ENCODE data around the gene HSD17B10. TPM values are rescaled to one million over a fixed set of nuclear protein-coding genes. Genes with fewer than 3 reads are reported as not detected.

Gene HSD17B10
- total RNA-seq, 1 experiment from 2014 or later, result 112 TPM

- no peak for TF ChIP-seq CTCF (conservative IDR thresholded peaks at IDR 0.05)
- Histone ChIP-seq H4K91ac (ENCODE audit: insufficient read length, low read depth, low read length) (no peak overlapping the region), H3K79me2 (ENCODE audit: insufficient read depth, low read length) (no peaks in the 10 kb centered on the region), H3T11ph (ENCODE audit: low read length) (no peak overlapping the region), H3K9ac (ENCODE audit: extremely low read depth, insufficient read length, low read length) (no peak overlapping the region), H2AFZ (ENCODE audit: low read length) (no peak overlapping the region), H4K20me1 (ENCODE audit: control insufficient read depth, insufficient read depth, insufficient read length) (no peaks in the 10 kb centered on the region), H2BK120ac (ENCODE audit: low read depth, low read length, poor library complexity, severe bottlenecking) (no peak overlapping the region), H3K4me1 (ENCODE audit: insufficient read depth, low read length) (no peaks in the 10 kb centered on the region), H4K5ac (ENCODE audit: insufficient read length, low read depth, low read length) (no peak overlapping the region), H3K4me2 (ENCODE audit: insufficient read depth, insufficient read length, low read length) (no peak overlapping the region), H3K56ac (ENCODE audit: insufficient read length, low read depth, low read length) (no peak overlapping the region), H3K79me1 (ENCODE audit: insufficient read depth, low read depth, low read length, poor library complexity, severe bottlenecking) (no peaks in the 10 kb centered on the region), H3K9me3 (ENCODE audit: control insufficient read depth, low read depth, low read length) (peaks cover 32% of the 10 kb centered on the region), H3K23me2 (ENCODE audit: insufficient read length, low read depth, low read length, poor library complexity, severe bottlenecking) (no peaks in the 10 kb centered on the region), H3K23ac (ENCODE audit: insufficient read length, low read depth, low read length) (no peak overlapping the region), H3K27me3 (ENCODE audit: insufficient read depth, low read length) (0 out of 2 replicates have a peak, but pooled peaks cover 2% of the 10 kb centered on the region), H4K8ac (replicated peaks; ENCODE audit: insufficient read length, low read depth, low read length) (no peak overlapping the region), H2BK20ac (ENCODE audit: low read depth, low read length, poor library complexity, severe bottlenecking) (no peak overlapping the region), H3K18ac (ENCODE audit: insufficient read length, low read depth, low read length) (no peak overlapping the region), H3K27ac (ENCODE audit: insufficient read length, low read depth, low read length) (no peak overlapping the region), H2BK15ac (ENCODE audit: low read depth, low read length) (no peak overlapping the region), H3K4ac (ENCODE audit: low read depth, low read length) (no peak overlapping the region), H3K14ac (ENCODE audit: insufficient read depth, low read length) (no peak overlapping the region), H2BK12ac (ENCODE audit: insufficient read length, low read depth, low read length) (no peak overlapping the region), H2AK5ac (ENCODE audit: insufficient read length, low read length) (no peak overlapping the region), H2BK5ac (ENCODE audit: insufficient read length, low read length) (no peak overlapping the region)
- no peak overlapping the region for H3K4me3 Mint-ChIP-seq
- DNase-seq, result no peak
- peaks cover 2 to 6% (median 4%) of the 10 kb centered on the region in 3 experiments; a peak in 5 of 7 replicates for H3K36me3 Mint-ChIP-seq (ENCODE audit: insufficient read depth in 1 of 3, low read depth in 3 of 3)
- 100% methylated on average over 1 of the region's 2 CpGs for WGBS (ENCODE audit: extremely low coverage, insufficient read length, low lambda C conversion rate)
- H3K4me1 Mint-ChIP-seq, result peaks cover 0 to 6% of the 10 kb centered on the region in 2 experiments; a peak in 2 of 4 replicates
- H3K27me3 Mint-ChIP-seq (ENCODE audit: low read depth), result peaks cover 25% of the 10 kb centered on the region
- H3K9me3 Mint-ChIP-seq, result peaks cover 72 to 73% of the 10 kb centered on the region in 2 experiments
- H3K27ac Mint-ChIP-seq, result no peak overlapping the region
Observed at GRCh38 chrX:53476371-53476770, 42.2 kb upstream of the HSD17B10 start.

All from H9 (cell line).